AML-193 (cell line): ENCODE measurements around the gene BORCS6.

Source experiments
- DNase-seq, 2 experiments: peaks; one replicate each; lab custom pipeline; 2025; lab: John Stamatoyannopoulos, UW

BORCS6 gene

DNA sequence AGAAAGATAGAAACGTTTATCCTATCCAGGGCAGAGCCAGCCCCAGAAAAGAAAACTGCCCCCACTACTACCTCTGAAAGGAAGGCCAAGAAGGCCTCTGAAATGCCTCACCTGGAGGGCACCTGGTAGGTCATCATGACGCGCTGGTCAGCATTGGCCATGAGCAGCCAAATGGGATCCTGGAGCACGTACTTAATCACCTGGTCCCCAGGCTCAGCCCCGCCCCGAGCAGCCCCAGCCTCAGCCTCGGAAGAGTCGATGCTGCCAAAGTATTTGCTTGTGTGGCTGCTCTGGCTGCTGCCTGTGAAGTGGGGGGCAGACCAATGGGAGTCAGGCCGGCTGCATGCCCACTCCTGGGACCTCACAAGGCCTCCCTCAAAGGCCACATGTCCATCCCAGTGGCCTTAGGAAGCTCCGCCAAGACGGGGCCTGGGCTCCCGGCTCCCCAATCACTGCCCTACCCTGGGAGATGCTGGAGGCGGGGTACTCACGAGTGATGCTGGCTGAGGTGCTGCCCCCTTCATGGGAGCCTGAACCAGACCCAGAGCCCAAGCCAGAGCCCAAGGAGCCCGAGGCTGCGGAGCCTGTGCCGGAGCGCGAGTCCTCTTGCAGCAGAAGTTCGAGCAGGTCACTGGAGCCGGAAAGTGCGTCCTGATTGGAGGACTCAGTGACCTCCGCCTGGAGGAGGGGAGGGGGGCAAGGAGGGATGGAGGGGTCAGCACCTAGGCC, 47.7 kb downstream of the BORCS6 start:
- no peak for DNase-seq

- DNase-seq, result no peak
These were observed 48.2 kb downstream of the BORCS6 start for GRCh38 chr17:8141741-8142140.

GRCh38 chr17:8141045-8141444, 48.9 kb downstream of the BORCS6 start:
- no peak for DNase-seq

DNA sequence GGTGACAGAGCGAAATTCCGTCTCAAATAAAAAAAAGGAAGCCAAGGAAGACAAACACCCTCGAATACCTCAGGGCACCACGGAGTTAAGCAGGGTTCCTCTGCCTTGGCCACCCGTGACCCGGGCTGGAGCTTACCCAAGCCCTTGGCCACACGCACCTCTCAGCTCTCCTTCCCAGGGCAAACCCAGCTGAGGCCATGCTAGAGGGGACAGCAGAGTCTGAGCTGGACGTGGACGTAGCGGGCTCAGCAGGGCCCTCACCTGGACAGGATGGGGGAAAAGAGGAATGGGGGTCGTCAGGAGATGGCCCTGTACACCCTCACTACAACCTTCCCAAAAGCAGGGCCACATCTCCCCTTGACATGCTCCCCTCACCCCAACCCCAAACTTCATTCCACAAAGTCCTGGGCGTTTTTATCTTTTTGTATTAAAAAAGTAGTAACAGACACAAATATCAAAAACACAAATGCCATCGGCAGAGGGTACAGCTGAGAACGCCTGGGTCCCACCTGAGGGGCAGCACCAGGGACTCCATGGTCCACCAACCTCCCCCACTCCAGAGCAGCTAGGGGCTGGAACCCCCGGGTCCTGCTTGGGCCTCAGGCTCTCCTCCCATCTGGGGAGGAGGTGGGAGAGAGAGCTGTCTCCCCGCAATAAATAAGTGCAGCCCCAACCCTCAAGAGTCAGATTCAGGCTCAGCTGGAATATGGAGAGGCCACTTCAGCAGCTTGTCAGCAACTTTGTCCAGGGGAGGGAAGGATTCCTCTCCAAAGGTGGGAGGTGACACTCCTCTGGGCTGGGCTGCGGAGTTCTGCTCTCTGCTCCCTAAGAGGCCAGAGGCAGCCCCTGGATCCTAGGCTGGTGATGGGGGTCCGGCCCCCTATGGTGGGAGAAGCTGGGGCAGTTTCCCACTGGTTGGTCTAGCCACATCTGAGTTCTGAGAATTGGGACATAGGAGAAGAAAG, 49.6 kb downstream of the BORCS6 start:
- DNase-seq, result no peak

DNA sequence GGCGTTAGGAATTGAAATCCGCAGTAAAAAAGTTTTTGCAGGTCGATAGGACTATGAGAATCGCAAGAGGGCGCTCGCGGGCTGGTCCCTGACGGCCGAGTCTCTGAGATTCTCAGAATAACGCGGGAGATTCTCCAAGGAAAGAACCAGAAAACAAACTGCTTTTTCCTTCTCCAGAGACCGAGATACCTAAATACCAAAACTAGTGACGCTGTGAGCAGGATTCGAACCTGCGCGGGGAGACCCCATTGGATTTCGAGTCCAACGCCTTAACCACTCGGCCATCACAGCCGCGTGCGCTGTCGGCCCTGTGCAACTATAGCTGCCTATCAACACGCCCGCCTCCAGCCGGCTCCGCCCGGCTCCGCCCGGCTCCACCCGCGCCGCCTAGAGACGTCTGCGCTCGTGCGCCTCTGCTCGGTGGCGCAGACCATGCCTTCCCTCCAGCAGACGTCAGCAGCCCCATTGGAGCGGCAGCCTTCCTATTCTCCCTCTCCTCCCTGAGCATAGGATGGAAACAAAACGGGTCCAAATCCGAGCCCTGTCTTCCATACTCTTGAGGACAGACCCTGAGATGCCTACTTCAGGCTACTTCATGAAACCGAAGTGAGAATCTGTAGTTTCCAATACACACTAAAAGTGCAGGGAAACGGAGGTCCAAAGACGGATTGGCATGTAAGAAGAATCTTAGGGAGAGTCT, 51.2 kb downstream of the BORCS6 start:
- peak; percentile 73 to 89 for DNase-seq

GRCh38 chr17:8138374-8138671, 51.7 kb downstream of the BORCS6 start:
- DNase-seq, result no peak
